Thyroid gland (tissue), 4 donors: ENCODE data around the gene PRKCE. TPM values are rescaled to one million over a fixed set of nuclear protein-coding genes. Genes with fewer than 3 reads are reported as not detected.

ENCODE experiments used
- DNase-seq, 2 donors: peaks; one replicate each; pipeline ENCODE4 v3.0.0-alpha.2; 2019
- H3K27ac ChIP-seq, 3 donors: fragments of 200-600 bp; sonication (generic); 1 replicate in 2 of 3; 2 replicates in 1 of 3; pipeline ENCODE4 v1.5.1; 2016 to 2019; ENCODE audit warnings: mild to moderate bottlenecking in 1 of 3, moderate library complexity in 1 of 3
- H3K27me3 ChIP-seq: fragments of 200-600 bp; sonication (generic); one replicate; pipeline ENCODE4 v1.5.1; 2019
- H3K36me3 ChIP-seq, 2 donors: fragments of 200-600 bp; sonication (generic); one replicate each; pipeline ENCODE4 v1.5.1; 2016 to 2019
- H3K4me1 ChIP-seq, 2 donors: fragments of 200-600 bp; sonication (generic); one replicate each; pipeline ENCODE4 v1.5.1; 2017 to 2019
- H3K4me3 ChIP-seq, 3 donors: fragments of 200-600 bp; sonication (generic); replicated peaks in 1 of 3; 1 replicate in 2 of 3; 2 replicates in 1 of 3; pipeline ENCODE4 v1.5.1; 2016; ENCODE audit warnings: mild to moderate bottlenecking in 1 of 3
- H3K9me3 ChIP-seq: fragments of 200-600 bp; sonication (generic); one replicate; pipeline ENCODE4 v1.5.1; 2017
- CTCF ChIP-seq, 6 experiments: fragments of 200-600 bp in 3 of 6; fragments of 450-650 bp in 3 of 6; sonication (generic) in 3 of 6; IDR thresholded peaks; one replicate each; pipeline ENCODE4 v1.5.1; 2016 to 2019; ENCODE audit warnings: antibody characterized with exemption in 6 of 6, mild to moderate bottlenecking in 2 of 6, inconsistent platforms in 1 of 6, moderate library complexity in 1 of 6
- POLR2A ChIP-seq, 2 donors: fragments of 450-650 bp; IDR thresholded peaks; one replicate each; pipeline ENCODE4 v1.6.1; 2017; ENCODE audit warnings: antibody characterized with exemption in 2 of 2, mild to moderate bottlenecking in 2 of 2, moderate library complexity in 1 of 2
- whole genome bisulfite sequencing, 2 donors: methylation state at CpG; one replicate each; pipeline ENCODE4 v1.1.5; 2017; 5-methylcytosine and 5-hydroxymethylcytosine counted together
- intact Hi-C: fragments of 100-400 bp; cut with DNase I; formaldehyde crosslinking; loops from one replicate; pipeline ENCODE4 v1.15.1; 2023
- total RNA-seq, 4 donors: library from RNA; depleted of rRNA; stranded (reverse); fragments of >200 nt; gene quantifications; one replicate each; pipeline ENCODE4 v1.2.3, GENCODE V29; 2016

Gene PRKCE
- total RNA-seq, 4 donors from 2014 or later, result 8.4 to 35.3 (median 15.2) TPM

DNA sequence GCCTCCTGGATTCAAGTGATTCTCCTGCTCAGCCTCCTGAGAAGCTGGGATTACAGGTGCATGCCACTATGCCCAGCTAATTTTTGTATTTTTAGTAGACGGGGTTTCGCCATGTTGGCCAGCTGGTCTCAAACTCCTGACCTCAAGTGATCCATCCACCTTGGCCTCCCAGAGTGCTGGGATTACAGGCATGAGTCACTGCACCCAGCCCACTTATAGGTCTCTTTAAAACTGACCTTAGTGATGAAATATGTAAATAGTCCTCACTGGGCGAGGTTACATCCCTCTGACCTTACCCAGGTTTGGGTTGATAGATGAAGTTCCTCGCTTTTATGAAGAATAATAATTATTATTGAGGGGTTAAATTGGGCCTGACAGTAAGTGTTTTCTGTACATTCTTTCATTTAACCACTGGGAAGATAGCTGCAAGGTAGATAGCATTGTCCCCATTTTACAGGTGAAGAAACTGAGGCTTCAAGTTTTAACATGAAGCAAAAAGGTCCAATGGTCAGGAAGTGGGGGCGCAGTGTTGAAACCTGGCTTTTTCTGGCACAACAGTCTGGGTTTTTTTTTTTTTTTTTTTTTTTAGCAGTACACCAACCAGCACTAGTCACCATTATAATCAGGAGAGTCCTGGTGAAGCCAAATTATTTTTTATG is 471.0 kb downstream of the PRKCE start:
- intact Hi-C loops, result no loop called here
- no peak for DNase-seq
- H3K9me3 ChIP-seq, result no peaks in the 10 kb centered on the region
- no peak overlapping the region for H3K27ac ChIP-seq
- peaks cover 27 to 58% of the 10 kb centered on the region in 2 donors for H3K4me1 ChIP-seq
- H3K27me3 ChIP-seq, result no peaks in the 10 kb centered on the region
- 94% methylated on average over 5 of the region's 5 CpGs for WGBS, 2 donors
- TF ChIP-seq CTCF (IDR thresholded peaks at IDR 0.05) (no peak), POLR2A (IDR thresholded peaks at IDR 0.05) (no peak)
- H3K36me3 ChIP-seq, result no peaks in the 10 kb centered on the region
- no peak overlapping the region for H3K4me3 ChIP-seq

DNA sequence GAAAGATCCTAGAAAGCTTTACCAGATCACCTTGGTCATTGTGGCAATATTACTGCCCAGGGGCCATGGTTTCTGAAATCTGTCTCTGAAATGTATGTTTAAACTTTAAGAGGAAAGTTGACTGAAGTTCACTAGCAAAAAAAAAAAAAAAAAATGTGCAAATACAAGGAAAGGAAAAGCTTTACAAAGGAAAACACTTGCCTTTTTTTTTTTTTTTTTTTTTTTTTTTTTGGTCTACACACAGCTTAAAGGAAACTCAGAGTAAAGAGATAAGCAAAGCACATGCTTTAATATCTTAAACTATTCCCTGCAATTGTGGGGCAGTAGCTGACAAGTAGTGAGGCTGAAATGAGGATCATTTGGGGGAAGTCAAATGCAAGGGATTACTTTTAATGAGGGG is 471.5 kb downstream of the PRKCE start:
- Histone ChIP-seq H3K9me3 (no peaks in the 10 kb centered on the region), H3K27ac (no peak overlapping the region)
- intact Hi-C loops, result no loop called here

DNA sequence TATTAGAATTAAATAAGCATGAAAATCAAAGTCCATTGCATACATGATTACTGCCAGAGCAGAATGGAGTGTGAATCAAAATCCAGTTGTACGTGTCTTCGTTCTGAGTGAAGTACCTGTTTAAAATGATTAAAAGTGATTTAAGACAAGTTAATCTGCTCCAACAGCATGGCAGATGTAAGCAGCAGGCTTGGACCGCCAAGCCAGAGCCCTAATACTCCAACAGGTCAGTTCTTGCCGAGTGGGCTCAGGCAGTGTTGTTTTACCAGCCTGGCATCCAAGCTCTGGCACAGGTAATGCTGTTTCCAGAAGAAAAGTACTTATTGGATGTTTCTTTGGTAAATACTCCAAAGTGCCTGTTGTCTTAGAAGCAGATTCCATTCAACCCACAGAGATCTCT is 474.3 kb downstream of the PRKCE start:
- H3K36me3 ChIP-seq, result no peaks in the 10 kb centered on the region
- peaks cover 12 to 33% of the 10 kb centered on the region in 2 donors for H3K4me1 ChIP-seq
- intact Hi-C loops, result no loop called here
- WGBS, 2 donors, result 43 to 52% methylated on average over 4 of the region's 4 CpGs
- H3K27ac ChIP-seq, result peak overlapping the region; percentile 53 to 73 (median 60)
- no peak overlapping the region for H3K4me3 ChIP-seq
- no peaks in the 10 kb centered on the region for H3K27me3 ChIP-seq
- peak; percentile 76 to 85 for DNase-seq
- H3K9me3 ChIP-seq, result no peaks in the 10 kb centered on the region
- peak in 1 of 2 donors; percentile 33 for TF ChIP-seq POLR2A (IDR thresholded peaks at IDR 0.05)
- TF ChIP-seq CTCF (IDR thresholded peaks at IDR 0.05), result no peak

More for the DNA sequence above, 471.5 kb downstream of the PRKCE start:
- no peak for DNase-seq
- Histone ChIP-seq H3K27me3 (no peaks in the 10 kb centered on the region), H3K36me3 (no peaks in the 10 kb centered on the region), H3K4me3 (no peak overlapping the region), H3K4me1 (peaks cover 27 to 56% of the 10 kb centered on the region in 2 donors)
- TF ChIP-seq CTCF (IDR thresholded peaks at IDR 0.05), result no peak
- TF ChIP-seq POLR2A (IDR thresholded peaks at IDR 0.05), result no peak

DNA sequence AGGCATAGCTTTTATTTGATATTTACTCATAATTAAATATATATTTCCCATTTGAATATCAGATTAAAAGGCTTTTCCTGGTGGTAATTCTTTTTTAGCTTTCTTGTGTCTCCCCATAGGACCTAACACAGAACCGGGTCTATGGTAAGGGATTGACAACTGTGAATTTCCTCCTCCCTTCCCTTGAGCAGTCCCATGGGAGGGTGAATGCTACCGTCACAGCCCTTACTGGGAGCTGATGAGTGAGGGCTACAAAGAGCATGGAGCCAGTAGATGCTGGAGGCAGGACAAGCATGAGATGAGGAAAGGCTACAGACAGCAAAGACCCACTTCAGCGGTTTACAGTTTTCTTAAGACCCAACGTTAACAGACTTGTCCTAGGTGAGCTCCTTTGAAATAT is 475.1 kb downstream of the PRKCE start:
- H3K27ac ChIP-seq, result peak overlapping the region in 2 of 3 donors; percentile 60 to 73
- peaks cover 8 to 26% of the 10 kb centered on the region in 2 donors for H3K4me1 ChIP-seq
- no peak for TF ChIP-seq CTCF (IDR thresholded peaks at IDR 0.05)
- no peaks in the 10 kb centered on the region for H3K27me3 ChIP-seq
- H3K9me3 ChIP-seq, result no peaks in the 10 kb centered on the region
- H3K4me3 ChIP-seq, result no peak overlapping the region
- 67 to 80% methylated on average over 4 of the region's 4 CpGs for WGBS, 2 donors
- no peaks in the 10 kb centered on the region for H3K36me3 ChIP-seq
- DNase-seq, result no peak
- intact Hi-C loops, result no loop called here

- 92 to 94% methylated on average over 3 of the region's 3 CpGs for WGBS, 2 donors
- Histone ChIP-seq H3K36me3 (no peaks in the 10 kb centered on the region), H3K9me3 (no peaks in the 10 kb centered on the region), H3K27ac (peak overlapping the region in 1 of 3 donors; percentile 73), H3K4me1 (peaks cover 8 to 26% of the 10 kb centered on the region in 2 donors), H3K27me3 (no peaks in the 10 kb centered on the region), H3K4me3 (no peak overlapping the region)
- TF ChIP-seq POLR2A (IDR thresholded peaks at IDR 0.05) (no peak), CTCF (IDR thresholded peaks at IDR 0.05) (no peak)
- DNase-seq, result no peak
- intact Hi-C loops, result no loop called here
Measured at GRCh38 chr2:46127176-46127575, 475.7 kb downstream of the PRKCE start.
